Activated naive CD4-positive, alpha-beta T cell treated with anti-CD3 and anti-CD28 coated beads, Interleukin-2, amount 10 ng/mL, durations not matched to agents 7 days and 5 days (primary cell): Measurements from ENCODE around the gene PSMA7.

Experiments
- CTCF ChIA-PET: fragments of 350-600 bp; sonication (Branson Sonifier 250); formaldehyde crosslinking; loops from one replicate; lab custom pipeline; 2021; ENCODE audit warnings: antibody characterized with exemption; lab: Charles Lee
- DNase-seq: peaks from one replicate; pipeline ENCODE4 v3.0.0-alpha.2; 2020
- H3K27ac Mint-ChIP-seq: one replicate; pipeline ENCODE4 v1.8.0; 2021; ENCODE audit warnings: mild to moderate bottlenecking, moderate library complexity, mixed read lengths
- H3K27me3 Mint-ChIP-seq: one replicate; pipeline ENCODE4 v1.8.0; 2021; ENCODE audit warnings: mild to moderate bottlenecking, mixed read lengths
- H3K36me3 Mint-ChIP-seq: one replicate; pipeline ENCODE4 v1.8.0; 2021; ENCODE audit warnings: mixed read lengths
- H3K4me1 Mint-ChIP-seq: one replicate; pipeline ENCODE4 v1.8.0; 2021; ENCODE audit warnings: mixed read lengths
- H3K4me3 Mint-ChIP-seq: one replicate; pipeline ENCODE4 v1.8.0; 2021; ENCODE audit warnings: mild to moderate bottlenecking, moderate library complexity, mixed read lengths
- H3K9me3 Mint-ChIP-seq: one replicate; pipeline ENCODE4 v1.8.0; 2021; ENCODE audit warnings: mixed read lengths

PSMA7 gene

DNA sequence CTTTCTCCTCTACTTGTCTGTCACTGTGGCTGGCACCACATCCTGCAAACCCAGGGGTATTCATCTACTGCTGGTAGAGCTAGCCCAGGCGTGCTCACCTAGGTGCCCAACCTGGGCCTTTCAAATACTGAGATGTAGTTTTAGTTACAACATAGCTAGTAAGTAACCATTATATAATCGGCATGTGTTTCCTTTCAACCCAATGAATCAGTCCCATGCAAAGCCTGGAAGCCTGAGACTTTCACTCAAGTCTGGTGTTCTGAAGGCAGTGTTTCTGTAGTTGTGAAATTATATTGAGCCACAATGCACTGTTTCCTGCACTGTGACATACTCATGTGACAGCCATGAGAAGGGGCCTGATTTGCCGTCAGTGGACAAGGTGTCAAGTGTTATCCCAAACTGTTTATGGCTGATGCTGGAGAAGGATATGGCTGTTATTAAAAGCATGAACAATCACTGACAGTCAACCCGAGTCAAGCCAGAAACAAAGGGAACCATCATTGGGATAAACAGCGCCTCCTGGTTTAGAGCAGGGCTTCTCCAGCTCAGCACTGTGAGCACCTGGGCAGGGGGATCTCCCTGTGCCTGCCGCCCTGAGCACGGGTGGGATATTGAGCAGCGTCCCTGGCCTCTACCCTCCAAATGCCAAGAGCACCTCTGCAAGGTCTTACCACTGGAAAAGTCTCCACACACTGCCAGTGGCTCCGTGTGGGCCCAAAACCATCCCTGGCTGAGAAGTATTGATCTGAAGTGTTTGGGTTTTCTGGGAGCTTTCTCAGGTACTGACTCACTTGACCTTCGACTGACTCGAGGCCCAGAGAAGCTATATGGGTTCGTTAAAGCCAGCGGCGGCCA, 1.6 kb downstream of the PSMA7 start:
- Mint-ChIP-seq H3K9me3 (no peaks in the 10 kb centered on the region), H3K27ac (peak overlapping the region; percentile 89), H3K27me3 (no peaks in the 10 kb centered on the region), H3K4me1 (peaks cover 51% of the 10 kb centered on the region), H3K4me3 (peak overlapping the region; percentile 85), H3K36me3 (peaks cover 42% of the 10 kb centered on the region)
- peak; percentile 44 for DNase-seq
- CTCF ChIA-PET, result interaction anchor here (0.6 to 1.4 kb wide), 4 partner anchors 9 to 130 kb away, joined by 3 to 6 read pairs (median 4); no protein-coding TSS in a partner anchor

DNA sequence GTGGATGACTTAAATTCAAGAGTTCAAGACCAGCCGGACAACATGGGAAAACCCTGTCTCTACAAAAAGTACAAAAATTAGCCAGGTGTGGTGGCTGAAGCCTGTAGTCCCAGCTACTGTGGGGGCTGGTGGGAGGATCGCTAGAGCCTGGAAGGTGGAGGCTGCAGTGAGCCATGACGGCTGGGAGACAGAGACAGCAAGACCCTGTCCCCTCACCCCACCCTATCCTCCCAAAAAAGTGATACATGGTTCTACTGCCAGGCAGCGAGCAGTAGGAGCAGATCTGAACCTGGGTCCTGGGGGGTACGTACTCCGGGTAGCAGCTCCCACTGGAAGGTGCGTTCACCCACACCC, 2.2 kb downstream of the PSMA7 start:
- Mint-ChIP-seq H3K4me1 (peaks cover 49% of the 10 kb centered on the region), H3K9me3 (no peaks in the 10 kb centered on the region), H3K27me3 (no peaks in the 10 kb centered on the region), H3K4me3 (peak overlapping the region; percentile 85), H3K27ac (peak overlapping the region; percentile 89), H3K36me3 (peaks cover 47% of the 10 kb centered on the region)
- no peak for DNase-seq
- CTCF ChIA-PET, result interaction anchor here (1.4 kb wide), 2 partner anchors 8 to 115 kb away, joined by 5 to 6 read pairs; no protein-coding TSS in a partner anchor

DNA sequence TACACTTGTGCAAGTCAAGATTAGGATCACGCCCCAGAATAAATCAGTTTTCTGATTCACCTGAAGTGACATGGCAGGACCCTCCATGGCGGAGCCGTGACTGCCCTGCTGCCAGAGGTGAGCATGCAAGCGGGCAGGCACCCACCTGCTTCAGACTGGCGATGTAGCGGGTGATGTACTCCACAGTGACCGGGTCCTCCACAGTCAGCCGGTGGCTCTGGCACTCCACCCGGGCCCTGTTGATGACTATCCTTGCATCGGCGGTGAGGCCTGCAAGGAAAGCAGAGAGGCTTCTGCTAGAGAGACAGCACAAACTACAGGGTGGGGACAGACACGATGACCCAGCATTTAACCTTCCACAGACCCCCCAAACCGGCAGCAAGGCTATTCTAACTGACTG, 3.6 kb downstream of the PSMA7 start:
- Mint-ChIP-seq H3K4me3 (no peak overlapping the region), H3K27me3 (no peaks in the 10 kb centered on the region), H3K36me3 (peaks cover 53% of the 10 kb centered on the region), H3K9me3 (no peaks in the 10 kb centered on the region), H3K27ac (peak overlapping the region; percentile 75), H3K4me1 (peaks cover 35% of the 10 kb centered on the region)
- no peak for DNase-seq
- CTCF ChIA-PET, result no interaction called here

DNA sequence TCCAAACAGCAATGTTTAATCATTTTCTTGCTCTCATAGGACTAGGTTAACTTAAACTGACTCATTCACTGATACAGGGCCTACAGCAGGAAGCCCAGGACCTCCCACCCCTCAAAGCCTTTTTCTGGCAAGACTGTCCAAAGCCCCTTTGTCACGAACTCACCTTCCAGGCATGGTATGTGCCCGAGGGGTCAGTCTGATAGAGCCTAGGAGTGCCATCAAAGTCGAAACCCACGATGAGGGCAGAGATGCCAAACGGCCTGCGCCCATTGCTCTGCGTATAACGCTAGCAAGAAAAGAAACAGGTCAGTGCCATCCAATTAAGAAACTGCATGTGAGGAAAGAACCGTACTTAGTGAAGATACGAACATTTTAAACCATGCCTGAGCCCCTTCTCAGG, 4.3 kb downstream of the PSMA7 start:
- H3K36me3 Mint-ChIP-seq, result peaks cover 59% of the 10 kb centered on the region

DNA sequence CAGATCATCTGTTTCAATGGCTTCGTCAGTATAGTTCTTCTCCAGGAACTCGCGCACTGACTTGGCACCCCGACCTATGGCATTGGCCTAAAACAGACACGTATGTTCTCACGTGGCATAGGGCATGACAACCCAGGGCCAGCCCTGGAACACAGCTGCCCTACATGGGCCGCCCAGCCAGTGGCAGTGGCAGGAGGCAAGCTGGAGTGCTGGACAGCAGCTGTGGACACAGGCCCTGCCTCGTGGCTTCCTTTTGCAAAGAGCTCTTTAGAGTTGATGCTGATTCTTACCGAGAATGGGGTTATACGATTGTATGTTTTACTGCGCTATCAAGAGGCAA, 5.0 kb downstream of the PSMA7 start:
- Mint-ChIP-seq H3K27ac (no peak overlapping the region), H3K36me3 (peaks cover 64% of the 10 kb centered on the region), H3K4me3 (no peak overlapping the region), H3K4me1 (peaks cover 39% of the 10 kb centered on the region), H3K9me3 (no peaks in the 10 kb centered on the region), H3K27me3 (no peaks in the 10 kb centered on the region)
- CTCF ChIA-PET, result interaction anchor here (1.2 to 1.7 kb wide), 2 partner anchors 77 to 127 kb away, joined by 3 to 8 read pairs; no protein-coding TSS in a partner anchor
- no peak for DNase-seq

More for the DNA sequence above, 4.3 kb downstream of the PSMA7 start:
- no peak for DNase-seq
- no peak overlapping the region for H3K27ac Mint-ChIP-seq
- CTCF ChIA-PET, result interaction anchor here (1.7 kb wide), 1 partner anchor 128 kb away, joined by 8 read pairs; no protein-coding TSS in a partner anchor
- peaks cover 35% of the 10 kb centered on the region for H3K4me1 Mint-ChIP-seq
- H3K9me3 Mint-ChIP-seq, result no peaks in the 10 kb centered on the region
- no peak overlapping the region for H3K4me3 Mint-ChIP-seq
- H3K27me3 Mint-ChIP-seq, result no peaks in the 10 kb centered on the region

DNA sequence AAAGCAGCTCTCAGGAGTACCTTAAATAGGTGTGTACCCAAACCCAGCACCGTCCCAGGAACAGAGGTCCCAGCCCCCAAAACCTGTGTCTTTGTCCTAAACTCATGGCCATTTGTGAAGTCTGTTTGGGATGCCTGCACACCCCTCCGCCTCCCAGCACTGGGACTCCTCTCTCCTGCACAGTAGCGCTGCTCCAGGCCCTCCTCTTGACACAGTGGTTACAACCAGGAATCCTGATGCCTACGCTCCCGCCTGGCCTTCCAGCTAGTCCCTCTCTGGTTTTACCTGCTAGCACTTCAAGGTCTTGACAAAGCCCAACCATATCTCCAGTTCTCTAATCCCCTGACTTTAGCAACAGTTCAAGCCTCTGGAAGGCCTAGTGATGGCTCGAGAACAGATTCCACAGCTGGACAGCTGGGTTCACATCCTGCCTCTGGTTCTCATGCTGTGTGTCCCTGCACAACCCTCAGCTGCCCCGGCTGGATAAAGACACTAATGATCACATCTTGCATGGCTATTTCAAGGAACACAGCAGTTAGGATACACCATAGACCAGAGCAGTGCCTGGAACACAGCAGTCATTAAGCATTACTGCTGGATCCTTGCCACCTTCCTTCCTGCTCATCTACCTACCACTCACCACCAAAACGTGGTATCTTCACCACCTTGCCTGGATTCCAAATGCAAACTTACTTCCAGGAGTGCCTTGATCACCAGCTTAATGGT, 5.6 kb downstream of the PSMA7 start:
- H3K27ac Mint-ChIP-seq, result peak overlapping the region; percentile 82
- no peak for DNase-seq
- peaks cover 41% of the 10 kb centered on the region for H3K4me1 Mint-ChIP-seq
- H3K9me3 Mint-ChIP-seq, result no peaks in the 10 kb centered on the region
- H3K36me3 Mint-ChIP-seq, result peaks cover 69% of the 10 kb centered on the region
- CTCF ChIA-PET, result interaction anchor here (1.2 to 1.7 kb wide), 2 partner anchors 76 to 127 kb away, joined by 3 to 8 read pairs; no protein-coding TSS in a partner anchor
- no peaks in the 10 kb centered on the region for H3K27me3 Mint-ChIP-seq
- H3K4me3 Mint-ChIP-seq, result no peak overlapping the region

DNA sequence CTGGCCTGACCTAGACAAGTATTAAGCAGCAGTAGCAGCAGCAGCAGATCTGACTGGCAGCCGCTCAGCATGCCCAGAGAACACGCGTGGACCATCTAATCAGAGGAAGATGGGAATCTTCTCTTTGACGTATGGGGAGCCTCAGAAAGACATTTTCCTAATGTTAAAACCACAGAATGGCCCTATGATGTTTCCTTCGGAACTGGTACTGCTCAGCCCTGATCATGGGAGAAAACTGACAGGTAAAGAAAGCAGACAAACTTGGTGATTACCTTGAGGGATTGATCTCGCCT, 6.2 kb downstream of the PSMA7 start:
- CTCF ChIA-PET, result interaction anchor here (1.6 to 1.7 kb wide), 2 partner anchors 111 to 126 kb away, joined by 8 to 13 read pairs; no protein-coding TSS in a partner anchor
- H3K4me1 Mint-ChIP-seq, result peaks cover 44% of the 10 kb centered on the region
- H3K4me3 Mint-ChIP-seq, result no peak overlapping the region
- H3K9me3 Mint-ChIP-seq, result no peaks in the 10 kb centered on the region
- H3K36me3 Mint-ChIP-seq, result peaks cover 75% of the 10 kb centered on the region
- DNase-seq, result no peak
- peak overlapping the region; percentile 82 for H3K27ac Mint-ChIP-seq
- H3K27me3 Mint-ChIP-seq, result no peaks in the 10 kb centered on the region

DNA sequence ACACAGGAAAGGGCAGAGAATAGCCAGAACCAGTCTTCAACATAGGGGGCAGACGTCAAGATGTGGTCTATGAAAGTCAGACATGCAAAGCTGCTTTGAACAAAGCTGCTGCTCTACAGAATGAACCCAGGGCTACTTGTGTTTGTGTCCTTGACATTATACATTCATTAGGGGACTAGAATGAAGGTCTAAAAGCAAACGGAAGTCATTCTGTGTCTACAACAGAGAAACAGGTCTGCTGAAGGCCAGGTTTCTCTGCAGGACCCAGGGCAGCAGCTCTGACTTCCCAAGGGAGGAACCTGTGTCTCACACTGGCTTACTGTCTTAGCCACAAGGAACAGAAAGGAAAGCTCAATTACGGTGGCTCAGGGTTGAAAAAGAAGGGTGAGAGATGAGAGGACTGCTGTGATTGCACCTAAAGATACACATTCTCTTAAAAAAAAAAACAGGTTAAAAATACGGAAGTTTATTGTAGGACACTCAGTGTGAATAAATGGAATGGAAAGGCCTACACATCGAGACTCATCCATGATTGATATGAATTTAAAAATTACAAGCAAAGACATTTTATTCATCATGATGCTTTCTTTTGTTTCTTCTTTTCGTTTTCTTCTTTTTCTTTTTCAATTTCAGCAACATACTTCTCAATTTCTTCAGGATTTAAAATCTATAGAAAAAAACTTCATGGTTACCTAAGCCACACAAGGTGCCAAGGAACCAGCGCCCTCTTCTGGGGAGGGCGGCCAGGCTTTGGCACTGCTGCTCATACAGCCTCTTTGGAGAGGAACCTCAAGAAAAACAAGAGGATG, 6.7 kb downstream of the PSMA7 start:
- peaks cover 74% of the 10 kb centered on the region for H3K36me3 Mint-ChIP-seq
- CTCF ChIA-PET, result interaction anchor here (0.9 to 2.0 kb wide), 6 partner anchors 9 to 126 kb away, joined by 3 to 21 read pairs (median 8); no protein-coding TSS in a partner anchor

DNA sequence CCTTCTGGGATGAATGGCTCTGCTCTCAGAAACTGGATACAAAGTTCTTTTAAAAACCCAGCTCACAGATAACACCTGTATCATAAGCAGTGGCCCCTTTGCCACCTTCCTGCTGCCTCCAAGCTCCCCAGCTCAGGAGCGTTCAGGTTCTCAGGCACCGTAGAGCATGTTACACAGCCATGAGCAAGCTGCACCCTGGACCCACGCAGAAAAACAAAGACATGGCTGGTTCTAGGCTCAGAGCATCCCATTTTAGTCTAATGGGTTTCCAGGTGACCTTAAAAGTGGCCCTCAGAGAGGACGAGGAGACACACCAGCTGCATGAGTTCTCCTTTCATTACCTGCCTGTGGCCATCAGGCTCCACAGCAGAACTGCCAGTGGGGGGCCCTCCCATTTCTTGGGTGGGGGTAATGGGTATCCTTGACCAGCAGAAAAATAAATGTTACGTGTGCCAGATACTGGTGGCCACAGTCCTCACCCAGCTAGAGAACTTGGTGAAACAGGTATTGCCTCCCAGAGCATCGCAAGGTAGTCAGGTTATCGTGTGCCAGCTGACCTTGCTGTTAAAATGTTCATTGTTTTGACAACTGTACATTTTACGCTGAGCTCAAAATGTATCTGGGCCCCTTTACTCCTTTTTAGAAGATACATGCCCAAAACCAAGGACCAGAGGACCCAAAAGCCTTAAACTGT, 7.5 kb downstream of the PSMA7 start:
- no peaks in the 10 kb centered on the region for H3K27me3 Mint-ChIP-seq
- no peak overlapping the region for H3K27ac Mint-ChIP-seq
- H3K4me3 Mint-ChIP-seq, result no peak overlapping the region
- peaks cover 43% of the 10 kb centered on the region for H3K4me1 Mint-ChIP-seq
- no peaks in the 10 kb centered on the region for H3K9me3 Mint-ChIP-seq
- CTCF ChIA-PET, result interaction anchor here (0.9 to 2.0 kb wide), 8 partner anchors 8 to 132 kb away, joined by 3 to 21 read pairs (median 4); no protein-coding TSS in a partner anchor
- no peak for DNase-seq
- peaks cover 76% of the 10 kb centered on the region for H3K36me3 Mint-ChIP-seq

More for the DNA sequence above, 6.7 kb downstream of the PSMA7 start:
- Mint-ChIP-seq H3K27me3 (no peaks in the 10 kb centered on the region), H3K9me3 (no peaks in the 10 kb centered on the region), H3K27ac (peak overlapping the region; percentile 82), H3K4me1 (peaks cover 44% of the 10 kb centered on the region), H3K4me3 (no peak overlapping the region)
- peak; percentile 84 for DNase-seq

DNA sequence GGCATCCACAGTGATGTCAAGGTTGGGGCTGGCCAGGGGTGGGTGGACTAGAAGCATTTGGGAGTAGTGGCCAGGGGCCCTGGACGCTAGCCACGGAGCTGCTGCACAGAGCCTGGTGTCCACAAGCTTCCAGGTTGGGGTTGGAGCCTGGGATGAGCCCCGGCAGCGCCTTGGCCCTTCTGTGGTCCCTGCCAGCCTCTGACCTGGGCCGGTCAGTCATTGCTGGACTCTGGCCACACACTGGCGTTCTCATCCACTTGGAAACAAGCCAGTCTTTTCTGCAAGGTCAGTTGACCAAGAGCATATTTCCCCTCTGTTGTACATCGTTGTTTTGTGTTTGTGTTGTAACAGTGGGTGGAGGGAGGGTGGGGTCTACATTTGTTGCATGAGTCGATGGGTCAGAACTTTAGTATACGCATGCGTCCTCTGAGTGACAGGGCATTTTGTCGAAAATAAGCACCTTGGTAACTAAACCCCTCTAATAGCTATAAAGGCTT, 8.4 kb downstream of the PSMA7 start:
- Mint-ChIP-seq H3K36me3 (peaks cover 76% of the 10 kb centered on the region), H3K9me3 (no peaks in the 10 kb centered on the region), H3K27ac (no peak overlapping the region), H3K27me3 (no peaks in the 10 kb centered on the region), H3K4me1 (peaks cover 40% of the 10 kb centered on the region), H3K4me3 (no peak overlapping the region)
- CTCF ChIA-PET, result interaction anchor here (0.9 to 2.0 kb wide), 5 partner anchors 7 to 131 kb away, joined by 3 to 21 read pairs (median 5); no protein-coding TSS in a partner anchor
- DNase-seq, result no peak

DNA sequence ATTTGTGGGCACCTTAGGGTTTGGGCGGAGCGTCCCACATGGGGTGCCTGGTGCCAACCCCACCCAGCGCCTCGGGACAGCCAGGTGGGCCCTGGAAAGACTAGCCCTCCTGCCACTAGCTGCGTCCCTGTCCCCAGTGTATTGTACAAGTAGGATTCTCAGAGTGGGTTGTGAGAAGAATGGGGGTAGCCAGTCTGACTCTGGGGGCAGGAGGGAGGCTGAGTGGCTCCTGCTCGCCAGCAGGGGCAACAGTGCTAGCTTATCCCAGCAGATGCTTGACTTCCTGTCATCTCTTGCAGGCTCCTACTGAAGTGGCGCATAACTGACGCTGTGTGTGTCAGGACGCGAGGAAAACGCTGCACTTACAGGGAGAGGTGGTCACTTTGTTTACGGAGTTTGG, 9.3 kb downstream of the PSMA7 start:
- CTCF ChIA-PET, result interaction anchor here (1.5 kb wide), 1 partner anchor 8 kb away, joined by 5 read pairs; no protein-coding TSS in a partner anchor
- no peak overlapping the region for H3K4me3 Mint-ChIP-seq
- H3K27ac Mint-ChIP-seq, result peak overlapping the region; percentile 87
- no peaks in the 10 kb centered on the region for H3K9me3 Mint-ChIP-seq
- no peak for DNase-seq
- H3K27me3 Mint-ChIP-seq, result no peaks in the 10 kb centered on the region
- peaks cover 71% of the 10 kb centered on the region for H3K36me3 Mint-ChIP-seq
- H3K4me1 Mint-ChIP-seq, result peaks cover 43% of the 10 kb centered on the region

DNA sequence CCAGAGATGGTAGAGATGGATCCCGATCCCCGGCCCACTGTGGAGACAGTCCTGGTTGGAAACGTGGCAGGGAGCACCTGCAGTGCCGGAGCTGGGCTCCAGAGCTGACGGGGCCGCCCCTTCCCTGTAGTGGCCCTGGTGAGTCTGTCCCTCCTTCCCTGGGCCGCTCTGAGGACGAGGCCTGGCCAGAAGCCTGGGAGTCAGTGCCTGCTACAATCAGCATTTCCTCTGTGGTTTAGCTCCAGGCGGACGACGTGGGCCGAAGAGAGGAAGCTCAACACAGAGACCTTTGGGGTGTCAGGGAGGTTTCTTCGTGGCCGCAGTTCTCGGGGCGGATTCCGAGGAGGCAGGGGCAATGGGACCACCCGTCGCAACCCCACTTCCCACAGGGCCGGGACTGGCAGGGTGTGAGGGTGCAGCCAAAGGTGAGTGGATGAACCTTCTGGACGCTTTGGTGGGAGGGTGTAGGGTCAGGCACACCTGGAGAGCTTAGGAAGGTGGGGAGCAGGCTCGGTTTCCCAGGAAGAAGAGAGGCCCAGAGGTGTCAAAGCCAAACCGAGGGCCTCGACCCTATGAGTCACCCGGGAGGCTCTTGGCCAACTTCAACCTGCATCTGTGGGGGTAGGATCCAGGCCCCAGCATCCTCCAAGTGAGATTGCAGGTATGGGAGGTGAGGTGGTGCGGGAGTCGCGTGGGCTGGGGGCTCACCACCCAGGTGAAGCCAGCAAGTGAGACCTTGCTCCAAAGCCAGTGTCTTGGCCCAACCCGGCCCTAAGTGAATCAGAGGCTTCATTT, 9.9 kb downstream of the PSMA7 start:
- Mint-ChIP-seq H3K4me3 (no peak overlapping the region), H3K4me1 (peaks cover 42% of the 10 kb centered on the region), H3K27me3 (no peaks in the 10 kb centered on the region), H3K27ac (peak overlapping the region; percentile 87), H3K9me3 (no peaks in the 10 kb centered on the region), H3K36me3 (peaks cover 74% of the 10 kb centered on the region)
- no peak for DNase-seq
- CTCF ChIA-PET, result interaction anchor here (1.5 kb wide), 1 partner anchor 8 kb away, joined by 5 read pairs; no protein-coding TSS in a partner anchor
